IPS DF 6.9 (cell line): Measurements from ENCODE around the gene ITM2C.

Experiments
- DNase-seq: peaks from one replicate; pipeline ENCODE4 v3.0.0-alpha.2; 2013; ENCODE audit warnings: low read depth, low spot score
- H3K27ac ChIP-seq: one replicate; pipeline ENCODE4 v1.5.1; 2013; ENCODE audit warnings: low read length, control low read depth
- H3K27me3 ChIP-seq: 2 replicates; pipeline ENCODE4 v1.6.1; 2013; ENCODE audit warnings: mild to moderate bottlenecking, low read length; ENCODE audit not compliant: control insufficient read depth, insufficient read depth
- H3K36me3 ChIP-seq: 2 replicates; pipeline ENCODE4 v1.6.1; 2013; ENCODE audit warnings: low read length; ENCODE audit not compliant: control insufficient read depth, insufficient read depth
- H3K4me1 ChIP-seq: 2 replicates; pipeline ENCODE4 v1.6.1; 2013; ENCODE audit warnings: low read length; ENCODE audit not compliant: control insufficient read depth, insufficient read depth
- H3K4me3 ChIP-seq: 2 replicates; pipeline ENCODE4 v1.5.1; 2013; ENCODE audit warnings: mild to moderate bottlenecking, low read length
- H3K9me3 ChIP-seq: 2 replicates; pipeline ENCODE4 v1.6.1; 2013; ENCODE audit warnings: low read length, inconsistent platforms; ENCODE audit not compliant: control insufficient read depth, insufficient read depth
- WGBS: extraction: QIAGEN DNeasy Blood & Tissue Kit; methylation state at CpG from one replicate; pipeline ENCODE4 v1.1.7; 2013; ENCODE audit warnings: mixed read lengths, missing lambda C conversion rate; ENCODE audit not compliant: insufficient read length, insufficient coverage; 5-methylcytosine and 5-hydroxymethylcytosine counted together

The ITM2C gene

DNA sequence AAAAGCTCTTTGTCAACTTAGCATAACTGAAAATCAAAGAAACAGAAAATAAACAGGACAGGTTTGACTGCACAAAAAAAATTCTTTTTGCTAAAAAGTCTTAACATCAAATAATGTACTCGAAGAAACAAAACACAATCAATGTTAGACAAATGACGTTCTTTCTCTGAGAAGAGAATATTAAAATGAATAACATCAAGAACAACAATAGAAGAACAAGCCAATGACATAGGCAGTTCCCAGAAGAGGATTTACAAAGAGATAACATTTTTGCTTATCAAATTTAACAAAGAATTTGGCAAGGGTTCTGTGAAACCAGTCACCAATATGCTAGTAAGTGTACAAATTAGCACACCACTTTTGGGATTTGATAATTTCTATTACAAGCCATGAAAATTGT is 54.5 kb downstream of the ITM2C start:
- Histone ChIP-seq H3K4me1 (peaks cover 1% of the 10 kb centered on the region; the same call in 1 of the 2 replicates), H3K9me3 (no peaks in the 10 kb centered on the region), H3K4me3 (no peak overlapping the region), H3K27ac (no peak overlapping the region), H3K36me3 (no peaks in the 10 kb centered on the region), H3K27me3 (no peaks in the 10 kb centered on the region)
- WGBS = no CpG with 5 or more reads among the region's 2 CpGs
- no peak for DNase-seq

DNA sequence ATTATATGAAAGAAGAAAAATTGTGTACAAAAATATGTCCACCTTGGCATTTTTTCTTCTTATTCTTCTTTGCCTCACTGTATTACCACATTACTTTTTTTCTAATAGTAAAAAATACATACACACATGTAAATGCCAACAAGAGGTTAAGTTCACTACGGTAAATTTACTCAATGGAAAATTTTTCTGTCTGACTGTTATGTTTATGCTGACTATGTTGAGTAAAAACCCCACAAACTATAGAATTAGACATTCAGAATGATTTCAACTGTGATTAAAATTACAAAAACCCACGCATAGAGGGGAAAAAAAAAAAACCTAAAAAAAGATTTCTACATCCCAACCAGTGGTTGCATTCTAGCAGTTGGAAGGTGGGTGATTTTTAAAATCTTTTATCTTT is 54.9 kb downstream of the ITM2C start:
- no peak overlapping the region for H3K27ac ChIP-seq
- WGBS = no CpG with 5 or more reads among the region's 2 CpGs
- no peak for DNase-seq
- peaks cover 2% of the 10 kb centered on the region; the same call in 1 of the 2 replicates for H3K4me1 ChIP-seq
- no peaks in the 10 kb centered on the region for H3K27me3 ChIP-seq
- H3K36me3 ChIP-seq = no peaks in the 10 kb centered on the region
- no peak overlapping the region for H3K4me3 ChIP-seq
- H3K9me3 ChIP-seq = no peaks in the 10 kb centered on the region

DNA sequence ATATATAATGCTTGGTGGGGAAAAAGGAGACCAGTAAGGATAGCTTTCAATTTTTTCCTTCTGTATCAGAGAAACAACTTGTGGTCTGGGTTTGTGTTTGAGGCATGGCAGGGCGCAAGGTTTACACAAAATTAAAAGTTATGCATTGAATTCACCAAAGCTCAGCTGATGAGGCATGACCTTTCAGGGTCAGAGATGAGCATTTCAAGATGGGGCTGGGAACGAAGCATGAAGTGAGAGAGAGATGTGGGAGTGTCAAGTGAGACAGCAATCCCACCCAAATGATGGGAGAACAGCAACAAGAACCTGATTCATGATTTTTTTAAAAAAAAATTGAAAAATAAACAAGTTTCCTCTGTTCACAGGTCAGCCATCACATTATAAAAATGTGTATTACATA is 55.4 kb downstream of the ITM2C start:
- H3K27ac ChIP-seq = no peak overlapping the region
- no peaks in the 10 kb centered on the region for H3K27me3 ChIP-seq
- peaks cover 2% of the 10 kb centered on the region; the same call in 1 of the 2 replicates for H3K4me1 ChIP-seq
- no peak for DNase-seq
- no CpG with 5 or more reads among the region's 2 CpGs for WGBS
- no peaks in the 10 kb centered on the region for H3K9me3 ChIP-seq
- no peak overlapping the region for H3K4me3 ChIP-seq
- H3K36me3 ChIP-seq = no peaks in the 10 kb centered on the region

DNA sequence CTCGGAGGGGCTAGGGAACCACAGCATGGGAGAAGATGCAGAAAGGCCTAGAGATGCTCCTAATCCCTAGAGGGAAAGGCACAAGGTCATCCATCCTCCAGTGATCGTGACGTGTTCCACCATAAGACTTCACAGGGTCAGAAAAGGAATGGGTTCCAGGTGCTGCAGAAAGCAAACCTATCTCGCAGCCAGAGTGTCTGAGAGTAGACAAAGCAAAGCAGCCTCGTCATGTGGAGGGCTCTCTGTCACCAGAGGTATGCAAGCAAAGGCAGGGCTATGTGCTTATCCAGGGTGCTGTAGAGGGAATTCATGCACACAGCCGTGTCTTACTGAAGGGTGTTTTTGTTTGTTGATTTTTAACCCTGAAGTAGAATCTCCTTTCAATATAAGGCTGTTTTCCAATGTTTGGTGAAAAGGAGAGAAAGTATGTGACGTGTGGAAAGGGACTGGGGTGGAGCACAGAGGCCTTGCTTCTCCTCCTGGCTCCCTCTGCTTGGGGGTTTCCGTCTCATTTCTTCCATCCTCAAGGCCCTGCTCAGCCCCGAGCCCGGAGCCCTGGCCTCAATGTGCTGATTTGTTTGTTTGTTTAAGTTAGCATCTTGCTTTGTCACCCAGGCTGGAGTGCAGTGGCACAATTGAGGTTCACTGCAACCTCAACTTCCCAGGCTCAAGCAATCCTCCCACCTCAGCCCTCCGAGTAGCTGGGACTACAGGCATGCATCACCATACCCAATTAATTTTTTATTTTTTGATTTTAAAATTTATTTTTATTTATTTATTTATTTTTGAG is 57.3 kb downstream of the ITM2C start:
- H3K4me1 ChIP-seq = peaks cover 2% of the 10 kb centered on the region; the same call in 1 of the 2 replicates
- H3K9me3 ChIP-seq = no peaks in the 10 kb centered on the region
- H3K4me3 ChIP-seq = no peak overlapping the region
- no peak overlapping the region for H3K27ac ChIP-seq
- H3K36me3 ChIP-seq = no peaks in the 10 kb centered on the region
- no peaks in the 10 kb centered on the region for H3K27me3 ChIP-seq
- no peak for DNase-seq
- WGBS = no CpG with 5 or more reads among the region's 11 CpGs

DNA sequence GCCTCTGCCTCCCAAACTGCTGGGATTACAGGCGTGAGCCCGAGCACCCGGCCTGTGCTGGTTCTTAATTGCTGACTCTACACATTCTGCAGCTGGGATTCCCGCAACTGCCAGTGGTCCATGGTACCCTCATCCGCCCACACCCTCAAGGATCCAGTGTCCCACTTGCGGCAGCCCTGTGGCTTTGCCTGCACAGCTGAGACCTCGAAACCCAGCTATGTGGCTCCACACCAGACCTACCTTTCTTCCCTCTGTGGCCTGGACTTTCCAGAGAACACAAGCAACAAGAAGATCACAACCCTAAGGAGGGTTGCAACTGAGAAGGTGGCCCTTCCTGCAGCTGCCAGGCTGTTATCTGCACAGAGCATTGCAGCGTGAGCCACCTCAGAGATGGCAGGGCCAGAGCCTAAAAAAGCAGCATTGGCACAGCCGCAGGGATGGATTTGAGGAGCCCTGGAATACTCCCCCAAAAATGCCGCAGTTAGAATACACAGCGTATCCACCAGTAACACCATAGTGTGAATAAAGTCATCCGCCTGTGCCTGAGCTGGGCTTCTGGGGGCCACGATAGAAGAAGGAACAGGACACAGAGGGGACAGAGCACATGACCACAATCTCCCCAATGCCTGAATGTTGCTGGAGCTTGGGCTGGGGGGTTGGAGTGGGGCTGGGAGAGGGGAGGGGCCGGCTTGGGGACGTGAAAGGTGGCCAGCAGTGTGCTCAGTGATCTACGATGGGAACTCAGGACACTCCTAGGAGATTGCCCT is 58.4 kb downstream of the ITM2C start:
- H3K27ac ChIP-seq = no peak overlapping the region
- DNase-seq = no peak
- H3K9me3 ChIP-seq = no peaks in the 10 kb centered on the region
- H3K27me3 ChIP-seq = no peaks in the 10 kb centered on the region
- H3K4me3 ChIP-seq = no peak overlapping the region
- H3K36me3 ChIP-seq = no peaks in the 10 kb centered on the region
- H3K4me1 ChIP-seq = peaks cover 2% of the 10 kb centered on the region; the same call in 1 of the 2 replicates
- WGBS = no CpG with 5 or more reads among the region's 16 CpGs

DNA sequence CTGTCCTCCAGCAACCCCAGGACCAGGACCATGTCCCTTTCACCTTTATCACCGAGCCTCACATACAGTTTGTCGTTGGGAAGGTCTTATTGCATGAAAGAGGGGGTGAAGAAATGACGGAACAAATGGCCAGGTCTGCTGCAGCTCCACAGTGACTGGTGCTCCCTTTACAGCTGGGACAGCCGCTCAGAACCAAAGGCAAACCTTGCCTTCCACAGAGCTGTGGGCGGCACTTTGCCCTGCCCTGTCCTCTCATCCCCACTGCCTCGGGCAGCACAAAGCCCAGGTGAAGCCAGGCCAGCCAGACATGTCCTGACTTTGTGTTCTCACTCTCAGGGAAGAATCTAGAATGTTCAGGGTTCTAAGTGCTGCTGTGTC is 59.3 kb downstream of the ITM2C start:
- peaks cover 2% of the 10 kb centered on the region; the same call in 1 of the 2 replicates for H3K4me1 ChIP-seq
- no peak for DNase-seq
- WGBS = no CpG with 5 or more reads among the region's 6 CpGs
- no peak overlapping the region for H3K4me3 ChIP-seq
- H3K9me3 ChIP-seq = no peaks in the 10 kb centered on the region
- no peak overlapping the region for H3K27ac ChIP-seq
- H3K27me3 ChIP-seq = no peaks in the 10 kb centered on the region
- no peaks in the 10 kb centered on the region for H3K36me3 ChIP-seq

DNA sequence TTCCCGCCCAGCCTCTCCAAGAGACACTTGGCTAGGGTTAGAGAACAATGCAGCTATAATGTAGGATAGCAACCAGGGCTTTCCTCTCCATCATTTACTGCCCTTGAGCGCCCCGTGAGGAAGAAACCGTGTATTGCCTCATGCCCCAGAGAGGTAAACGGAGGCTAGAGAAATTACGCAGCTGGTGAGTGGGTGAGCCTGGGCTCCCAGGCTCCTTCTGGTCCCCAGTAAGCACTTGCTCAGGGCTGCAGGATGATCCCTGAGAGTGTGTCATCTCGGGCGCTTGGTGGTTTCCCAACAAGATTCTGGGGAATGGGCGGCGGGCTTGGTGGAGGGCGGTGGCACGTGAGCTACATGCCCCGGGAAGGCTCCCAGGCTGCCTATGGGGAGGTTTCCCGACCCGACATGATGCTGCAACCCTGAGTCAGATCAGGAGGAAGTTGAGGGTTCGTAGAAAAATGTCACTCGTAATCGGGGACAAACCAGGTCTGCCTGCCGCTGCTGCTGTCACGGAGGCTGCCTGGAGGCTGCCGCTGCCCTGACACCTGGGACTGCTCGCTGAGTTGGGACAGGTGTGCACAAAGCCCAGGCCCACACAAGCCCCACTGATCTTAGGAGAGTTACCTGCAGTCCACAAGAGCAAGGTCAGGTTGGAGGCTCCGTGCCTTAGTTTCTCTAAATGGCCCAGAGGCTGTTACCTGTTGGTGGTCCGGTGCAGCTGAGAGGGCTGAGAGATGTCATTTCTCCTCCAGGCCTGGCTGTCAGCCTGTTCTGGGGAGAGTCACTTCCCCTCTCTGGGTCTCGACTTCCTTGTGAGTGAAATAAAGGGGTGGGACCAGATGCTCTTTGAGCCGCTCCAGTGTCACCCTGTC is 60.0 kb downstream of the ITM2C start, which contains the start of gene GPR55:
TSS of gene GPR55 (minus strand) at position 773 of the 872 bp plus-strand sequence. CDS start 14,280 bp downstream, outside the sequence.
- peaks cover 2% of the 10 kb centered on the region; the same call in 1 of the 2 replicates for H3K4me1 ChIP-seq
- H3K27ac ChIP-seq = no peak within 1 kb of the TSS
- no peaks in the 10 kb centered on the region for H3K27me3 ChIP-seq
- H3K9me3 ChIP-seq = no peaks in the 10 kb centered on the region
- no peak for DNase-seq
- no peak within 1 kb of the TSS for H3K4me3 ChIP-seq
- WGBS = no CpG with 5 or more reads among the region's 26 CpGs
- no peaks in the 10 kb centered on the region for H3K36me3 ChIP-seq

DNA sequence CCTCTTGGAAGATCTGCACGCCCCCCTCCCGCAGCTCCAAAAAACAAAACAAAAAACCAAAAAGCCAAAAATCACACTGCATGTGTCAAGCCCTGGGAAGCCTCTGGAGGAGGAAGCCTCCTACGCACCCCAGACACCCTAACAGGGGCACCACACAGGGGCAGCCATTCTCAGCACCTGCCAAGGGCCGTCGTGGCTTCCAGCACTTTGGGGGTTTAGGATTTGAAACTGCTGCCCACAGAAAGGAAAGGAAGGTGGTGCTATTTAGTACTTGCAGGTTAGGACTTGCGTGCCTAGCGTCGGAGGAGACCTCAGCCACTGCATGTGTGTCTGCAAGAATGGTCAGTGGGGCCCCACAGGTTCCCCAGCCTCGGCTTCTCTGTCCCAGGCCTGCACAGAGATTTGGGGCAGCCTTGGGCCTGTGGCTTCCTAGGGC is 60.7 kb downstream of the ITM2C start:
- Histone ChIP-seq H3K9me3 (no peaks in the 10 kb centered on the region), H3K4me1 (peaks cover 2% of the 10 kb centered on the region; the same call in 1 of the 2 replicates), H3K27me3 (no peaks in the 10 kb centered on the region), H3K27ac (no peak overlapping the region), H3K4me3 (no peak overlapping the region), H3K36me3 (no peaks in the 10 kb centered on the region)
- no CpG with 5 or more reads among the region's 9 CpGs for WGBS
- no peak for DNase-seq

DNA sequence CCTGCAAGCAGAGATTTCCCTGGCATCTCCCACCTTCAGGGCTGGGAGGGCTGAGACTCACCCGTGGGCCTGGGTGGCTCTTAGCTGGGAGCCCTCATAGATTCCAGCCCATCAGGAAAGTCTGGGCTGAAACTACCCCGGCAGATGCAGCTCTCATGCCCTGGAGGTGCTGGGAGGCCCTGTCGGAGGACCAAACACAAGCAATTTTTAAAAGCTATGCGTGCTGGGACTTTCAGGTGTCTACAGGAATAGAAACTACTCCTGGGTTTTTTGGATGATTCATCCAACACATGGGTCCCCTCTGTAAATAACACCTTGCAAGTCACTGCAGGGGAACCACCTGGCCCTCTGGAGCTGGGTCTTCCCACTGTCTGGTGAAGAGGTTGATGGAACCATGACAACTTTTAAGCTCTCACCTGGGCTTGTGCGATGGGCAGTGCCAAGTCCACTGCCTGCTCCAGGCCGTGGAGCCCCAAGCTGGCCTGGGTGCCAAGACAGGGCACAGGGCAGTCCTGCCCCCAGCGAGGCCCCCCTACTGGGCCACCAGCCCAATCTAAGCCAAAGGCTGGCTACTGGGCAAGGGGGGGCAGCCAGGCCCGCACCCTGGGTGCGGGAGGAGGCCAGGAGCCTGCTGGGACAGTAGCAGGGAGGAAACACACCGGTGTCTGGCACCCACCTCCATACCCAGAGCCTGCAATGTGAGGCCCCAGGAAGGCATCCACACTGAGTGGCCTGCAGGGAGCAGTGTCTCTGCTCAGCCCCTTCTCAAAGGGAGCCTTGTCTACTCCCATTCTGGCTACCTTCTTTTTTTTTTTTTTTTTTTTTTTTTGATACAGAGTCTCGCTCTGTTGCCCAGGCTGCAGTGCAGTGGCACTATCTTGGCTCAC is 61.4 kb downstream of the ITM2C start:
- Histone ChIP-seq H3K4me3 (no peak overlapping the region), H3K9me3 (no peaks in the 10 kb centered on the region), H3K4me1 (peaks cover 2% of the 10 kb centered on the region; the same call in 1 of the 2 replicates), H3K36me3 (no peaks in the 10 kb centered on the region), H3K27ac (no peak overlapping the region), H3K27me3 (no peaks in the 10 kb centered on the region)
- WGBS = no CpG with 5 or more reads among the region's 11 CpGs
- DNase-seq = no peak
